ENCODE data around the gene SPC24. TPM values are rescaled to one million over a fixed set of nuclear protein-coding genes. Genes with fewer than 3 reads are reported as not detected.
"Not testable (repeated sequence)": the region's sequence is repeated elsewhere in the genome, so short reads cannot be mapped to it uniquely, and the experiment has no call there.

The SPC24 gene
- total RNA-seq, 1 donor from 2014 or later = 33.0 TPM

GRCh38 chr19:11191273-11191755 lies 35.7 kb upstream of the SPC24 start:
- no peak for DNase-seq (ENCODE audit: low read depth)
- H3K4me3 ChIP-seq (ENCODE audit: low read depth, low read length) = no peak overlapping the region
- no peak for TF ChIP-seq CTCF (conservative IDR thresholded peaks at IDR 0.05; ENCODE audit: low read depth, low read length)

DNA sequence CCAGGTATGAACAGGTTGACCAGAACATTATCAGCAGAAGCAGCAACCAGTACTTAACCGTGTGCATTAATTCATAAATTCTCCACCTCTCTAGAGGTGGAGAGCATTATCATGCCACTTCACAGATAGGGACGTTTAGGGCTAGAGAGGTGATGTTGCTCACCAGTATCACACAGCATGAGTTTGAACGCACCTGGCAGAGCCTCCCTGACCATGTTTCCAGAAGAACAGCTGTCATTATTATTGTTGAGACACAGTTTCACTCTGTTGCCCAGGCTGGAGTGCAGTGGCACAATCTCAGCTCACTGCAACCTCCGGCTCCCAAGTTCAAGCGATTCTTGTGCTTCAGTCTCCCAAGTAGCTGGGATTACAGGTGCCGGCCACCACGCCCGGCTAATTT lies 34.9 kb upstream of the SPC24 start:
- H3K4me3 ChIP-seq (ENCODE audit: low read depth, low read length) = no peak overlapping the region
- no peak for TF ChIP-seq CTCF (conservative IDR thresholded peaks at IDR 0.05; ENCODE audit: low read depth, low read length)
- no peak for DNase-seq (ENCODE audit: low read depth)

DNA sequence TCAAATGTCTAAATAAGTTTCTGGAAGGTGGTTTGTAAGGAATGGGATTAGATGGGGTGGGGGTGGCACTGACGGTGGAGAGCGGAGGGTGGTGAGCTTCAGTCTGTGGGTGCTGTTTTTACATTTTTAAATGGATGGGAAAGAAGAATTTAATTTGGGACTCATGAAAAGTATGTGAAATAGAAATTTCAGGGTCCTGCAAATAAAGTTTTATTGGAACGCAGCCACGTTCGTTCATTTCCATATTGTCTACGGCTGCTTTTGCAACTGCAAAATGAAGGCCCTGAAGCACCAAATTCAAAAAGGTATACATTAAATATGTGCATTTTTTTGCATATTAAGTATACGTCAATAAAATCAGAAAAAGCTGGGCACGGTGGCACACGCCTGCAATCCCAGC lies 31.9 kb upstream of the SPC24 start:
- no peak for TF ChIP-seq CTCF (conservative IDR thresholded peaks at IDR 0.05; ENCODE audit: low read depth, low read length)
- no peak overlapping the region for H3K4me3 ChIP-seq (ENCODE audit: low read depth, low read length)
- no peak for DNase-seq (ENCODE audit: low read depth)

DNA sequence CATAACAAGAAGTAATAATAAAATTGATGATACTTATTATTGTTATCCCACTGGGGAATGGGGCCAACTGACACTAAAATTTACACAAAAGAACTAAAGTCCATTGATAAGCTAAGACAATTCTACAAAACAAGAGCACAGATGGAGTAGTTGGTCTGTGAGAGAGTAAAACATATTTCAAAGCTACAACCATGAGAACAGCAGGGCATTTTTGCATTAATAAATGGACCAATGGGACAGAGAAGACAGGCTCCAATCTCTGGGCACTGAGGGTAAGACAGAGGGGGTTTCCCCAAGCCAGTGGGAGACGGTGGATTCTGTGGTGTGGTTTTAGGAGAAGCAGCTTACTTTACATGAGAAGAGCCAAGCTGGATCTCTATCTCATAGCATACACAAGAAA lies 27.4 kb upstream of the SPC24 start:
- no peak for TF ChIP-seq CTCF (conservative IDR thresholded peaks at IDR 0.05; ENCODE audit: low read depth, low read length)
- no peak for DNase-seq (ENCODE audit: low read depth)
- no peak overlapping the region for H3K4me3 ChIP-seq (ENCODE audit: low read depth, low read length)

- DNase-seq (ENCODE audit: low read depth) = no peak
- no peak for TF ChIP-seq CTCF (conservative IDR thresholded peaks at IDR 0.05; ENCODE audit: low read depth, low read length)
- H3K4me3 ChIP-seq (ENCODE audit: low read depth, low read length) = no peak overlapping the region
Measured at GRCh38 chr19:11181488-11181887, 25.9 kb upstream of the SPC24 start.

- DNase-seq (ENCODE audit: low read depth); H3K4me3 ChIP-seq (ENCODE audit: low read depth, low read length): not testable (repeated sequence)
Measured at GRCh38 chr19:11180975-11181374, 25.4 kb upstream of the SPC24 start.

DNA sequence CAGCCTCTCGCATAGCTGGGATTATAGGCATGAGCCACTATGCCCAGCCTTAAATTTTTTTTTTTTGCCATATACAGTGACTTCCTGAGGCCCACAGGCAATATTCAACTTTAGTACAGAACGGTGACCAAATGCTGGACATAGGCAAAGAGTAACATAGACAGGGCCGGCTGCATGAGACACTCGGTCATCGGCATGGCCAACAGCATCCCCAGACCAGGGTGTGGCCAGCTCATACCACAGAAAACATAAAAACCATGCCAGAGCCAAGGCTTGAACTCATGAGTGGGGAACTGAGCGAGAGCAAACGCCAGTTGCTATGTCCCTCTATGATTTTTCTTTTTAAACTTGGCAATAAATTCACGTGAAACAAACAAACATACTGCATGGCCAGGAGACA lies 24.8 kb upstream of the SPC24 start:
- DNase-seq (ENCODE audit: low read depth) = no peak
- no peak for TF ChIP-seq CTCF (conservative IDR thresholded peaks at IDR 0.05; ENCODE audit: low read depth, low read length)
- H3K4me3 ChIP-seq (ENCODE audit: low read depth, low read length) = no peak overlapping the region
